ENCODE results near the gene CPNE6. TPM values are rescaled to one million over a fixed set of nuclear protein-coding genes. Genes with fewer than 3 reads are reported as not detected.
"Not testable (repeated sequence)": the region's sequence is repeated elsewhere in the genome, so short reads cannot be mapped to it uniquely, and the experiment has no call there.

CPNE6 gene
- total RNA-seq, 2 experiments from 2014 or later: not detected

DNA sequence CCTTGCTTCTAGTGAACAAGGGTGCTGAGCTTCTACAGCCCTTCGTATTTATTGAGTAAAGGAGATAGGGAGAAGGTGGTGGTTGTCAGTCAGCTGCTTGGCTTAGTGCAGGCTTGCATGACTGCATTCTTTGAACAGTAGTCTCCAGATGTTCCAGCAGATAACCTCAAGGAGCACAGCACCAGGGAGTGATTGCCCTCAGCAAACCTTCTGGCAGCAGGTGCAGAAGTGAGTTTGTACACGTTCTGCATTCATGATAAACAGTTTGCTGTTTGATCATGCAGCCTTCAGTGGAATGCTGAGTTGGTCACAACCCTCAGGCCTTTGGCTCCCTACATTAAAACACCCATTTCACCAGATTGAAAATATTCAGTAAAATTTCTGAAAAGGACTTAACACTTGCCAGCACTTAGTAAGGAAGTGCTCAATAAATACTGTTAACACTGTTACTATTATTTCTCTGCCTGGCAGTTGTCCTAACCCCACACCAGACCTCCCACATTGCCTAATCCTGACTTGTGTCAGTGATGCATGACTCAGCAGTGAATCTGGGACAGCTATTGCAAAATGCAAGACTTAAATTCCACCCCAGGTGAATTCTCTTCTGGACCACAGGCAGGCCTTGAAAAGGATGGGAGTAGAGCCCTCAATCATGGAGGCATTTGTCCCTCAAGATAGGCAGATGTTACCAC lies 38.5 kb upstream of the CPNE6 start:
- H3K4me2 ChIP-seq (ENCODE audit: low read length): no peak overlapping the region
- H3K27ac ChIP-seq (ENCODE audit: low read depth, low read length, poor library complexity, severe bottlenecking): no peak overlapping the region
- no peak overlapping the region for H3K4me3 ChIP-seq (ENCODE audit: low read depth, low read length, poor library complexity, severe bottlenecking)
- POLR2A ChIA-PET: no interaction called here
- H3K79me2 ChIP-seq (ENCODE audit: insufficient read depth, low read depth, low read length): no peaks in the 10 kb centered on the region
- H3K4me1 ChIP-seq (ENCODE audit: insufficient read depth, low read length, poor library complexity, severe bottlenecking): peaks cover 4% of the 10 kb centered on the region
- no peaks in the 10 kb centered on the region for H4K20me1 ChIP-seq (ENCODE audit: insufficient read depth, low read length)
- CTCF ChIA-PET (ENCODE audit: unreplicated experiment): no interaction called here
- no peaks in the 10 kb centered on the region for H3K9me2 ChIP-seq (ENCODE audit: insufficient read depth, low read length)
- H3K36me3 ChIP-seq (ENCODE audit: insufficient read depth, low read length): no peaks in the 10 kb centered on the region
- H2AFZ ChIP-seq (ENCODE audit: low read length): no peak overlapping the region
- no peak for DNase-seq (ENCODE audit: low spot score)
- intact Hi-C loops (cut with micrococcal nuclease; ENCODE audit: unreplicated experiment): loop anchor here (5.0 kb wide), 1 partner anchor 61 kb away; no protein-coding TSS in a partner anchor
- TF ChIP-seq EZH2phosphoT487 (IDR thresholded peaks at IDR 0.05; ENCODE audit: borderline replicate concordance, low read depth, low read length) (no peak), CTCF (conservative IDR thresholded peaks at IDR 0.05; ENCODE audit: low read length) (no peak)
- no TSS peak for BruUV-seq (replicated peaks)
- H3K9me3 ChIP-seq (ENCODE audit: low read length): peaks cover 9% of the 10 kb centered on the region; the same call in 1 of the 2 replicates

DNA sequence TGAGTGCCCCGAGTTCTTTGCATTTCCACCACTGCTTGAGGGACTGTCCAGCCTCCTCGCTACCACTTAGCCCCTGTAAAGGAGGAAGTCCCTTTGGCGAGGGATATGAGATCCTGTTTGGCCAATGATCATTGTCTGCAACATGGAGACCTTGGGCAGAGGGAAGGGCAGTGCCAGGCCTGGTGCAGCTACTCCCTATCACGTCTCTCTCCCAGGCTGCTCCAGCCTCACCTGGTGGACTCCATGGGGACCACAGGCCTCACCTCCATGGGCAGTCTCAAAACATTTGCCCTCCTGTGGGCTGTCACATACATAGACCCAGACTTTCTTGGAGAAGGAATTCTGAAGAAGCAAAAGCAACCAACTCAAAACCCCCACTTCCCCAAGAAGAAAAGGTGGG lies 35.6 kb upstream of the CPNE6 start:
- CTCF ChIA-PET (ENCODE audit: unreplicated experiment); intact Hi-C loops (cut with micrococcal nuclease; ENCODE audit: unreplicated experiment); H3K9me2 ChIP-seq (ENCODE audit: insufficient read depth, low read length); DNase-seq (ENCODE audit: low spot score); H3K4me1 ChIP-seq (ENCODE audit: insufficient read depth, low read length, poor library complexity, severe bottlenecking); BruUV-seq (replicated peaks); H3K79me2 ChIP-seq (ENCODE audit: insufficient read depth, low read depth, low read length); H3K9me3 ChIP-seq (ENCODE audit: low read length); H2AFZ ChIP-seq (ENCODE audit: low read length); H4K20me1 ChIP-seq (ENCODE audit: insufficient read depth, low read length); H3K4me2 ChIP-seq (ENCODE audit: low read length); H3K36me3 ChIP-seq (ENCODE audit: insufficient read depth, low read length); POLR2A ChIA-PET; H3K4me3 ChIP-seq (ENCODE audit: low read depth, low read length, poor library complexity, severe bottlenecking); H3K27ac ChIP-seq (ENCODE audit: low read depth, low read length, poor library complexity, severe bottlenecking): not testable (repeated sequence)

GRCh38 chr14:24036169-24036962 lies 35.0 kb upstream of the CPNE6 start:
- Histone ChIP-seq H2AFZ (ENCODE audit: low read length) (peak overlapping the region; percentile 73), H3K4me2 (ENCODE audit: low read length) (peak overlapping the region; percentile 62), H3K9me2 (ENCODE audit: insufficient read depth, low read length) (no peaks in the 10 kb centered on the region), H3K9me3 (ENCODE audit: low read length) (peaks cover 9% of the 10 kb centered on the region; the same call in 1 of the 2 replicates), H4K20me1 (ENCODE audit: insufficient read depth, low read length) (no peaks in the 10 kb centered on the region), H3K36me3 (ENCODE audit: insufficient read depth, low read length) (no peaks in the 10 kb centered on the region), H3K27ac (ENCODE audit: low read depth, low read length, poor library complexity, severe bottlenecking) (no peak overlapping the region), H3K4me3 (ENCODE audit: low read depth, low read length, poor library complexity, severe bottlenecking) (peak overlapping the region; percentile 40), H3K4me1 (ENCODE audit: insufficient read depth, low read length, poor library complexity, severe bottlenecking) (peaks cover 4% of the 10 kb centered on the region), H3K79me2 (ENCODE audit: insufficient read depth, low read depth, low read length) (no peaks in the 10 kb centered on the region)
- CTCF ChIA-PET (ENCODE audit: unreplicated experiment): no interaction called here
- TF ChIP-seq EZH2phosphoT487 (IDR thresholded peaks at IDR 0.05; ENCODE audit: borderline replicate concordance, low read depth, low read length) (no peak), CTCF (conservative IDR thresholded peaks at IDR 0.05; ENCODE audit: low read length) (peak; percentile 85)
- BruUV-seq (replicated peaks): no TSS peak
- intact Hi-C loops (cut with micrococcal nuclease; ENCODE audit: unreplicated experiment): no loop called here
- DNase-seq (ENCODE audit: low spot score): peak; percentile 54
- POLR2A ChIA-PET: no interaction called here

All from OCI-LY7 (cell line).